Activated T-cell treated with anti-CD3 and anti-CD28 coated beads, Interleukin-2, amount 50 U/mL, for 4 hours (primary cell): ENCODE measurements around the gene EGFR. TPM values are rescaled to one million over a fixed set of nuclear protein-coding genes. Genes with fewer than 3 reads are reported as not detected.
A peak's percentile ranks its signal among the peaks of the same experiment; 100 is the strongest.

Source experiments
- ATAC-seq, 2 donors: fragments of 200-7000 bp; cut with Tn5 transposase; one replicate each; pipeline ENCODE4 v1.10.0; 2021
- DNase-seq: peaks from one replicate; pipeline ENCODE4 v3.0.0-alpha.2; 2020
- H3K27me3 Mint-ChIP-seq: one replicate; pipeline ENCODE4 v1.8.0; 2021; ENCODE audit warnings: low read depth, mixed read lengths
- H3K36me3 Mint-ChIP-seq: one replicate; pipeline ENCODE4 v1.8.0; 2022; ENCODE audit warnings: mixed read lengths; ENCODE audit not compliant: insufficient read depth
- H3K4me1 Mint-ChIP-seq: one replicate; pipeline ENCODE4 v1.8.0; 2021; ENCODE audit warnings: low read depth, mixed read lengths
- H3K4me3 Mint-ChIP-seq: one replicate; pipeline ENCODE4 v1.8.0; 2021; ENCODE audit warnings: mild to moderate bottlenecking, moderate library complexity, mixed read lengths
- H3K9me3 Mint-ChIP-seq: one replicate; pipeline ENCODE4 v1.8.0; 2021; ENCODE audit warnings: mixed read lengths
- total RNA-seq, 3 donors: library from RNA; stranded (reverse); gene quantifications; one replicate each; pipeline ENCODE4 v1.2.1, GENCODE V29; 2021

The EGFR gene
- total RNA-seq, 3 donors from 2014 or later, result 0.11 to 0.30 (median 0.26) TPM

DNA sequence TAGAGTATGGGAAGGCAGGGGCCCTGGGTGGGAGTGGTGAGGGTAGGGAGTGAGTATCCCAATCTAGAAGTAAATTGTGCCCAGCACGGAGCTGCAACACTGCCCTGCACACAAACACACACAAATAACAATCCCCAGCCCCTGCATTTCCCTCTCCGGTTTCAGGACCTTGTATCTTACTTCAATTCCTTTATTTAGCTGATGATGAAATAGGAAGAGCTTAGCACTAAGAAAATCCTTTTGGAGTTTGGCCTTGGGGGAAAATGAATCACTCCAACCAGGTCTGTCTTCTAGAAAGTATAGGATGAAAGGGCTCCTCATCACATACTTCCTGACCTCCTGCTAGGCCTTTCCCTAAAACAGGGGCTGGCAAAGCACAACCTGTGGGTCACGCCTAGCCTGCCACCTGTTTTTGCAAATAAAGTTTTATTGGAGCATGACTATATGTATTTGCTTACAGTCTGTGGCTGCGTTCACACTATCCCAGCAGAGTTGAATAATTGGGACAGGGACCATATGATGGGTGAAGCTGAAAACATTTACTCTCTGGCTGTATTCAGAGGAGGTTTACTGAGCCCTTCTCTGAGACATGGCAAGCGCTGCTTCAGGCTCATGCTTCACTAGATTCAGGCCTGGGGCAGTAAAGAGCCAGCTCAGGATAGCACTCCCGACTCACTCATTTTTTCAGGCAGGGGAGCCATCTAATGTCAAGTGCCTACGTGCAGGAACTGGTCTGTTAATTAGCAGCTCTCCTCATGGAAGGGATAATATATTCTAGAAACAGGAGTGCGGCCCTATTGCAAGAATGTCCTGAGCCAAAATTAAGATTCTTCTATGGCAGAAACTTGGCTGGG, 111.0 kb downstream of the EGFR start:
- DNase-seq (no peak), ATAC-seq (no peak)
- no peaks in the 10 kb centered on the region for H3K9me3 Mint-ChIP-seq
- no peak overlapping the region for H3K4me3 Mint-ChIP-seq
- H3K27me3 Mint-ChIP-seq, result peaks cover 15% of the 10 kb centered on the region
- peaks cover 6% of the 10 kb centered on the region for H3K4me1 Mint-ChIP-seq
- H3K36me3 Mint-ChIP-seq, result no peaks in the 10 kb centered on the region

GRCh38 chr7:55130395-55131141, 111.8 kb downstream of the EGFR start:
- Mint-ChIP-seq H3K36me3 (no peaks in the 10 kb centered on the region), H3K4me1 (peaks cover 6% of the 10 kb centered on the region), H3K27me3 (peaks cover 13% of the 10 kb centered on the region), H3K4me3 (no peak overlapping the region), H3K9me3 (no peaks in the 10 kb centered on the region)
- DNase-seq (no peak), ATAC-seq (no peak)

- H3K4me3 Mint-ChIP-seq, result no peak overlapping the region
- peaks cover 6% of the 10 kb centered on the region for H3K4me1 Mint-ChIP-seq
- DNase-seq (no peak), ATAC-seq (no peak)
- H3K27me3 Mint-ChIP-seq, result peaks cover 8% of the 10 kb centered on the region
- no peaks in the 10 kb centered on the region for H3K36me3 Mint-ChIP-seq
- H3K9me3 Mint-ChIP-seq, result no peaks in the 10 kb centered on the region
Observed at GRCh38 chr7:55131142-55131929, 112.5 kb downstream of the EGFR start.

GRCh38 chr7:55132550-55132889, 113.7 kb downstream of the EGFR start:
- Mint-ChIP-seq H3K27me3 (peaks cover 8% of the 10 kb centered on the region), H3K36me3 (no peaks in the 10 kb centered on the region), H3K4me3 (no peak overlapping the region), H3K4me1 (peaks cover 6% of the 10 kb centered on the region), H3K9me3 (no peaks in the 10 kb centered on the region)
- ATAC-seq (peak; percentile 45 to 58), DNase-seq (no peak)

- ATAC-seq (peak; percentile 80 to 85), DNase-seq (no peak)
- no peaks in the 10 kb centered on the region for H3K9me3 Mint-ChIP-seq
- no peaks in the 10 kb centered on the region for H3K36me3 Mint-ChIP-seq
- peaks cover 8% of the 10 kb centered on the region for H3K27me3 Mint-ChIP-seq
- H3K4me3 Mint-ChIP-seq, result no peak overlapping the region
- peaks cover 6% of the 10 kb centered on the region for H3K4me1 Mint-ChIP-seq
Observed at GRCh38 chr7:55132890-55133551, 114.2 kb downstream of the EGFR start.

DNA sequence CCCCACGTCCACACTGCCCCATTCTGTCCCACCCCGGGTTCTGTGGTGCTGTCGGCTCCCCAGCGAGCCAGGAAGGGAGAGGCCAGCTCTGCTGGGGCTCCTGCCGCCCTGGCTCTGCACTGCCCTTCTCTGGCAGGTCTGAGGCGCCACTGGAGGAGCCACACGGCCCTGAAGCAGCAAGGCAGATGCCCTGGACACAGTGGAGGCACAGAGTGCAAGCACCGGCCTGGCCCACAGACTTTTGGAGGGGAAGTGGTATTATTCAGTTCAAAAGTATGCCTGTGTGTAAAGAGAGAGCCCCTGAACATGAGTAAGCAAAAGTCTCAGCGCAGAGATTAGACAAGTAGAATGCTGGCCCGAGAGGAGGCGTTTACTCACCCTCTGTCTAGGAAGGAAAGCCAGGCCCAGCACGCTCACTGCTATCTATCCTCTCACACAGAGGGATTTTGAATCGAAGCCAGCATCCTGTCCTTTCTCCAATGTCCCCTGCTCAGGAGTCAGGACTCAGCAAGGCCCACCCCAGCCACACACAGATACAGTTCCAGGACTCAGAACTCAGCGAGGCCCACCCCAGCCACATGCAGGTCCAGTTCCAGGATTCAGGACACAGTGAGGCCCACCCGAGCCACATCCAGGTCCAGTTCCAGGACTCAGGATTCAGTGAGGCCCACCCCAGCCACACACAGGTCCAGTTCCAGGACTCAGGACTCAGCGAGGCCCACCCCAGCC, 115.0 kb downstream of the EGFR start:
- H3K36me3 Mint-ChIP-seq, result no peaks in the 10 kb centered on the region
- H3K4me3 Mint-ChIP-seq, result no peak overlapping the region
- ATAC-seq (no peak), DNase-seq (no peak)
- H3K27me3 Mint-ChIP-seq, result peaks cover 9% of the 10 kb centered on the region
- peaks cover 6% of the 10 kb centered on the region for H3K4me1 Mint-ChIP-seq
- H3K9me3 Mint-ChIP-seq, result peaks cover 6% of the 10 kb centered on the region

- DNase-seq, result no peak
- Mint-ChIP-seq H3K4me3 (no peak overlapping the region), H3K36me3 (no peaks in the 10 kb centered on the region), H3K27me3 (peaks cover 11% of the 10 kb centered on the region), H3K9me3 (peaks cover 9% of the 10 kb centered on the region), H3K4me1 (peaks cover 6% of the 10 kb centered on the region)
- no peak for ATAC-seq
Observed at GRCh38 chr7:55134359-55134725, 115.5 kb downstream of the EGFR start.

GRCh38 chr7:55134786-55135185, 116.0 kb downstream of the EGFR start:
- Mint-ChIP-seq H3K27me3 (peaks cover 11% of the 10 kb centered on the region), H3K4me3 (no peak overlapping the region), H3K4me1 (peaks cover 6% of the 10 kb centered on the region), H3K9me3 (peaks cover 9% of the 10 kb centered on the region), H3K36me3 (no peaks in the 10 kb centered on the region)
- DNase-seq, result no peak
- ATAC-seq, result no peak

DNA sequence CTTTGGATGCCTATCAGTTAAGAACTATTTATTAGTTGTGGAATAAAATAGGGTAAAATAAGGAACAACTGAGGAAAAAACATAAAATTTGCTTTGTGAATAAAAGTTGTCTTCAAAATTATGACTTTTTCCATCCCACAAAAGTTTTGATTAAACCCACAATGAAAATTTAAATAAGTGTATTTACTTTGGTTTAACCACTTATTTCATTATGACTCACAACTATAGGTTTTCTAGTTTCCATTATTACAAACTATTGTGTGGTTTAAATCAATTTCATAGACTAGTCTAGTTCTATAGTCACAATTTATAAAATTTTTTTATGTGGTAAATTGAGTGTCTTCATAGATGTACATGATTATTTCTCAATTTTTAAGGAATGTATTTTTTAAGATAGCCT, 116.6 kb downstream of the EGFR start:
- no peak for DNase-seq
- no peaks in the 10 kb centered on the region for H3K36me3 Mint-ChIP-seq
- H3K4me1 Mint-ChIP-seq, result peaks cover 6% of the 10 kb centered on the region
- no peak for ATAC-seq
- peaks cover 9% of the 10 kb centered on the region for H3K9me3 Mint-ChIP-seq
- peaks cover 11% of the 10 kb centered on the region for H3K27me3 Mint-ChIP-seq
- H3K4me3 Mint-ChIP-seq, result no peak overlapping the region

DNA sequence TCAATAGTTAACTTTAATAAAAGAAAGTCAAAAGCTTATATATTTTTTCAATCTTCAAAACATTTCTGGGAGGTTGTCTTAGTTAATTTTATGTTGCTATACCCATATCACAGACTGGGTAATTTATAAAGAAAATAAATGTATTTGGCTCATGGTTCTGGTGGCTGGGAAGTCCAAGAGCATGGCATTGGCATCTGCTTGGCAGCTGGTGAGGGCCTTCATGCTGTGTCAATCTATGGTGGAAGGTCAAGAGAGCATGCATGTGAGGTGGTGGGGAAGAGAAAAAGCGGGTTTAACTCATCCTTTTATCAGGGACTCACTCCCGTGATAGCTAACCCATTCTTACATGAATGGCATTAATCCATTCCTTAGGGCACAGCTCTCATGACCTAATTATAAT, 119.8 kb downstream of the EGFR start:
- no peak for ATAC-seq
- H3K27me3 Mint-ChIP-seq, result peaks cover 4% of the 10 kb centered on the region
- no peaks in the 10 kb centered on the region for H3K4me1 Mint-ChIP-seq
- H3K4me3 Mint-ChIP-seq, result no peak overlapping the region
- no peaks in the 10 kb centered on the region for H3K36me3 Mint-ChIP-seq
- no peak for DNase-seq
- peaks cover 9% of the 10 kb centered on the region for H3K9me3 Mint-ChIP-seq

DNA sequence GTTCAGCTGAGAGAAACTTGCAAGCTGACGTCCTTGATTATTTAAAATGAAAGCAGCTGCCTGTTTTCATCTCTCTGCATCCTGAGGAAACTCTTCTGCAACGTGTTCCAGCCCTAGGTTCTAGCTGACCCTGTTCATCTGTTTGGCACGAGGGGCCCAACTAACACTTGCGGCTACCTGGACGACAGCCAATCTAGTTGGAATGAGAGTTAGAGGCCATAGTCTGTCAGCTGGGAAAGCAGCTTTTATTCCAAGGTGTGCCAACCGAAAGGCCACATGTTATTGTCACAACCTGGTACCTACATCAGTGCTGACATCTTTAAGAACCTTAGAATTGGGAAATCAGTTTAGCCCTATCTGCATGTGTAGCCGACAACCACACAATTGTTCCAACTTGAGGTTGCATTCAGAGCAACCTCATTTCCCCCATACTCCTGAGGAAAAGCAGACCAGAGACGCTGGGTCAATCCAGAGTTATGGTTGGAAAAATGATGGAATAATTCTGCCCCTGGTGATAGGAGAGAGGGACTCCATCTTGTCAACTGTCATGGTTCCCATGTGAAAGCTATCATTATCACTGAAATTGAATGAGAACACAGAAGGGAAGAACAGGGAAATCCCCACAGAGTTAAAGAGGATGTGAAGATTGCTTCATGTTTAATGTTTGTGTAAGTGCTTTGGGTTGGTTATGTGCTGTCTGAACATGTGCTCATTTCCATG, 121.6 kb downstream of the EGFR start:
- Mint-ChIP-seq H3K4me3 (no peak overlapping the region), H3K9me3 (peaks cover 9% of the 10 kb centered on the region), H3K4me1 (no peaks in the 10 kb centered on the region), H3K36me3 (no peaks in the 10 kb centered on the region), H3K27me3 (peaks cover 8% of the 10 kb centered on the region)
- ATAC-seq, result no peak
- DNase-seq, result no peak

GRCh38 chr7:55140941-55141278, 122.1 kb downstream of the EGFR start:
- H3K36me3 Mint-ChIP-seq, result no peaks in the 10 kb centered on the region
- H3K27me3 Mint-ChIP-seq, result peaks cover 11% of the 10 kb centered on the region
- DNase-seq (no peak), ATAC-seq (no peak)
- no peak overlapping the region for H3K4me3 Mint-ChIP-seq
- H3K4me1 Mint-ChIP-seq, result no peaks in the 10 kb centered on the region
- H3K9me3 Mint-ChIP-seq, result peaks cover 9% of the 10 kb centered on the region

- Mint-ChIP-seq H3K27me3 (peaks cover 16% of the 10 kb centered on the region), H3K4me1 (no peaks in the 10 kb centered on the region), H3K36me3 (no peaks in the 10 kb centered on the region), H3K4me3 (no peak overlapping the region), H3K9me3 (peaks cover 12% of the 10 kb centered on the region)
- DNase-seq (no peak), ATAC-seq (no peak)
Observed at GRCh38 chr7:55142919-55143600, 124.2 kb downstream of the EGFR start.
